ENCODE results near the gene GNG12. TPM values are rescaled to one million over a fixed set of nuclear protein-coding genes. Genes with fewer than 3 reads are reported as not detected.

The GNG12 gene
- total RNA-seq, 1 experiment from 2014 or later = 102 TPM

DNA sequence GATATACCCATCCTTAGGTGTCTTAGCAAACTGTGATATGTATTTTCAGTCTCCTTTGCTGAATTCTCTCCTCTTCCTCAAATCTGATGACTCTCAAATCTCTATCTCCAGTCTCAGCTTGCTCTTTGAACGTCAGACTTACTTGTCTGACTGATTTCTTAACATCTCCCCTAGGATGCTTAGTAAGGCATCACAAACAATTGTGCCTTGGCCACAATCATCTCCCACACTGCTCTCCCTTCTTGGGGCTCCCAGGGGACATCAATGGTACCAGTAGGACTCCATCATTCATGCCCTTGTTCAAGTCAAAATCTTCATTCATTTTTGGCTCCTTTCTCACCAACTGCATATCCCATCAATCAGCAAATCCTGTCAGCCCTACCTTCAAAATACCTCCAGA lies 42.0 kb downstream of the GNG12 start:
- H3K4me1 ChIP-seq (replicated peaks; ENCODE audit: insufficient read depth) = peaks cover 45% of the 10 kb centered on the region
- BruUV-seq (replicated peaks) = TSS peak; percentile 71
- TF ChIP-seq CTCF (conservative IDR thresholded peaks at IDR 0.05) (no peak), EZH2 (IDR thresholded peaks at IDR 0.05; ENCODE audit: low read depth) (no peak)
- peak overlapping the region; percentile 84 for H3K27ac ChIP-seq
- no peak for DNase-seq
- H3K27me3 ChIP-seq (ENCODE audit: insufficient read depth, low read depth) = no peaks in the 10 kb centered on the region
- no peaks in the 10 kb centered on the region for H4K20me1 ChIP-seq (ENCODE audit: insufficient read depth)
- H3K79me2 ChIP-seq (ENCODE audit: low read depth) = peaks cover 72% of the 10 kb centered on the region
- H3K4me2 ChIP-seq = peak overlapping the region; percentile 72
- peaks cover 31% of the 10 kb centered on the region for H3F3A ChIP-seq (ENCODE audit: insufficient read depth, low read depth)
- CTCF ChIA-PET = no interaction called here
- H3K9me3 ChIP-seq (ENCODE audit: insufficient read depth, low read depth) = no peaks in the 10 kb centered on the region
- POLR2A ChIA-PET (ENCODE audit: unreplicated experiment) = interaction anchor here (0.6 to 1.0 kb wide), 2 partner anchors 40 to 46 kb away, joined by 3 to 4 read pairs; no protein-coding TSS in a partner anchor
- H3K9me2 ChIP-seq (ENCODE audit: insufficient read depth) = no peaks in the 10 kb centered on the region
- intact Hi-C loops (cut with micrococcal nuclease; ENCODE audit: unreplicated experiment) = no loop called here
- H3K36me3 ChIP-seq (ENCODE audit: low read depth) = no peaks in the 10 kb centered on the region
- H3K4me3 ChIP-seq = no peak overlapping the region
- H2AFZ ChIP-seq = no peak overlapping the region

GRCh38 chr1:67790201-67790692 lies 43.0 kb downstream of the GNG12 start:
- CTCF ChIA-PET = interaction anchor here (0.6 kb wide), 1 partner anchor 100 kb away, joined by 3 read pairs; no protein-coding TSS in a partner anchor
- peaks cover 45% of the 10 kb centered on the region for H3K4me1 ChIP-seq (replicated peaks; ENCODE audit: insufficient read depth)
- H3K27ac ChIP-seq = no peak overlapping the region
- no peak overlapping the region for H2AFZ ChIP-seq
- TF ChIP-seq CTCF (conservative IDR thresholded peaks at IDR 0.05) = no peak
- no peak for TF ChIP-seq EZH2 (IDR thresholded peaks at IDR 0.05; ENCODE audit: low read depth)
- no peaks in the 10 kb centered on the region for H4K20me1 ChIP-seq (ENCODE audit: insufficient read depth)
- no peak overlapping the region for H3K4me3 ChIP-seq
- BruUV-seq (replicated peaks) = no TSS peak
- no peak for DNase-seq
- peaks cover 31% of the 10 kb centered on the region for H3F3A ChIP-seq (ENCODE audit: insufficient read depth, low read depth)
- POLR2A ChIA-PET (ENCODE audit: unreplicated experiment) = no interaction called here
- intact Hi-C loops (cut with micrococcal nuclease; ENCODE audit: unreplicated experiment) = no loop called here
- H3K36me3 ChIP-seq (ENCODE audit: low read depth) = no peaks in the 10 kb centered on the region
- H3K9me2 ChIP-seq (ENCODE audit: insufficient read depth) = no peaks in the 10 kb centered on the region
- no peaks in the 10 kb centered on the region for H3K9me3 ChIP-seq (ENCODE audit: insufficient read depth, low read depth)
- H3K4me2 ChIP-seq = no peak overlapping the region
- peaks cover 62% of the 10 kb centered on the region for H3K79me2 ChIP-seq (ENCODE audit: low read depth)
- no peaks in the 10 kb centered on the region for H3K27me3 ChIP-seq (ENCODE audit: insufficient read depth, low read depth)

- no peak overlapping the region for H3K4me2 ChIP-seq
- ChIA-PET POLR2A (ENCODE audit: unreplicated experiment) (interaction anchor here (0.6 kb wide), 1 partner anchor 40 kb away, joined by 3 read pairs; no protein-coding TSS in a partner anchor), CTCF (no interaction called here)
- H3K36me3 ChIP-seq (ENCODE audit: low read depth) = no peaks in the 10 kb centered on the region
- no peaks in the 10 kb centered on the region for H3K9me3 ChIP-seq (ENCODE audit: insufficient read depth, low read depth)
- no peaks in the 10 kb centered on the region for H3K27me3 ChIP-seq (ENCODE audit: insufficient read depth, low read depth)
- no peak for DNase-seq
- TF ChIP-seq CTCF (conservative IDR thresholded peaks at IDR 0.05) (no peak), EZH2 (IDR thresholded peaks at IDR 0.05; ENCODE audit: low read depth) (no peak)
- H3K4me1 ChIP-seq (replicated peaks; ENCODE audit: insufficient read depth) = peaks cover 41% of the 10 kb centered on the region
- H3F3A ChIP-seq (ENCODE audit: insufficient read depth, low read depth) = peaks cover 31% of the 10 kb centered on the region
- BruUV-seq (replicated peaks) = no TSS peak
- intact Hi-C loops (cut with micrococcal nuclease; ENCODE audit: unreplicated experiment) = no loop called here
- no peak overlapping the region for H3K27ac ChIP-seq
- H3K9me2 ChIP-seq (ENCODE audit: insufficient read depth) = no peaks in the 10 kb centered on the region
- no peak overlapping the region for H3K4me3 ChIP-seq
- no peaks in the 10 kb centered on the region for H4K20me1 ChIP-seq (ENCODE audit: insufficient read depth)
- no peak overlapping the region for H2AFZ ChIP-seq
- peaks cover 56% of the 10 kb centered on the region for H3K79me2 ChIP-seq (ENCODE audit: low read depth)
Measured at GRCh38 chr1:67789551-67789950, 43.7 kb downstream of the GNG12 start.

Measured in PC-9 (cell line).